Stimulated activated naive CD8-positive, alpha-beta T cell treated with anti-CD3 and anti-CD28 coated beads, Interleukin-15, amount 100 ng/mL, for 72 hours (primary cell): ENCODE results near the gene KANSL1.
"Not testable (repeated sequence)": the region's sequence is repeated elsewhere in the genome, so short reads cannot be mapped to it uniquely, and the experiment has no call there.

ENCODE experiments used
- ATAC-seq: fragments of 150-1000 bp; cut with Tn5 transposase; 2 replicates; pipeline ENCODE4 v1.10.0; 2021; ENCODE audit warnings: mild to moderate bottlenecking, moderate library complexity
- DNase-seq, 2 donors: peaks; one replicate each; pipeline ENCODE4 v3.0.0; 2021 to 2022
- H3K27ac Mint-ChIP-seq, 2 donors: one replicate each; pipeline ENCODE4 v1.8.0; 2022; ENCODE audit warnings: mild to moderate bottlenecking in 2 of 2, mixed read lengths in 2 of 2, moderate library complexity in 2 of 2
- H3K27me3 Mint-ChIP-seq: one replicate; pipeline ENCODE4 v1.8.0; 2022; ENCODE audit warnings: mixed read lengths
- H3K4me1 Mint-ChIP-seq: one replicate; pipeline ENCODE4 v1.8.0; 2022; ENCODE audit warnings: mild to moderate bottlenecking, mixed read lengths
- H3K4me3 Mint-ChIP-seq, 2 donors: one replicate each; pipeline ENCODE4 v1.8.0; 2022; ENCODE audit warnings: mild to moderate bottlenecking in 2 of 2, mixed read lengths in 2 of 2, moderate library complexity in 1 of 2
- H3K9me3 Mint-ChIP-seq, 2 donors: one replicate each; pipeline ENCODE4 v1.8.0; 2022; ENCODE audit warnings: mixed read lengths in 2 of 2

KANSL1 gene

GRCh38 chr17:46180892-46181274 lies 12.3 kb downstream of the KANSL1 start:
- Mint-ChIP-seq H3K4me1 (peaks cover 98% of the 10 kb centered on the region), H3K9me3 (no peaks in the 10 kb centered on the region), H3K27ac (peak overlapping the region in 1 of 2 donors; percentile 53), H3K4me3 (peak overlapping the region in 1 of 2 donors; percentile 47), H3K27me3 (no peaks in the 10 kb centered on the region)
- DNase-seq (no peak), ATAC-seq (no peak)

- not testable (repeated sequence) for DNase-seq, ATAC-seq, H3K27me3 Mint-ChIP-seq, H3K9me3 Mint-ChIP-seq
- H3K27ac Mint-ChIP-seq: peak overlapping the region; percentile 59 to 91
- peak overlapping the region; percentile 73 to 84 for H3K4me3 Mint-ChIP-seq
- peaks cover 98% of the 10 kb centered on the region for H3K4me1 Mint-ChIP-seq
Measured at GRCh38 chr17:46180185-46180891, 12.9 kb downstream of the KANSL1 start.

- Mint-ChIP-seq H3K27me3 (no peaks in the 10 kb centered on the region), H3K9me3 (no peaks in the 10 kb centered on the region), H3K4me1 (peaks cover 94% of the 10 kb centered on the region), H3K4me3 (peak overlapping the region; percentile 73 to 84), H3K27ac (peak overlapping the region; percentile 89 to 91)
- ATAC-seq: peak; percentile 85
- peak in 1 of 2 donors; percentile 21 for DNase-seq
Measured at GRCh38 chr17:46179375-46179999, 13.7 kb downstream of the KANSL1 start.

- Mint-ChIP-seq H3K27ac (peak overlapping the region; percentile 89 to 91), H3K27me3 (no peaks in the 10 kb centered on the region), H3K4me1 (peaks cover 94% of the 10 kb centered on the region), H3K9me3 (no peaks in the 10 kb centered on the region), H3K4me3 (peak overlapping the region; percentile 73 to 84)
- ATAC-seq (peak; percentile 86), DNase-seq (no peak)
Measured at GRCh38 chr17:46178550-46179214, 14.5 kb downstream of the KANSL1 start.

- Mint-ChIP-seq H3K4me1 (peaks cover 92% of the 10 kb centered on the region), H3K4me3 (no peak overlapping the region), H3K9me3 (no peaks in the 10 kb centered on the region), H3K27ac (no peak overlapping the region), H3K27me3 (no peaks in the 10 kb centered on the region)
- DNase-seq: no peak
- no peak for ATAC-seq
Measured at GRCh38 chr17:46176975-46177374, 16.3 kb downstream of the KANSL1 start.

DNA sequence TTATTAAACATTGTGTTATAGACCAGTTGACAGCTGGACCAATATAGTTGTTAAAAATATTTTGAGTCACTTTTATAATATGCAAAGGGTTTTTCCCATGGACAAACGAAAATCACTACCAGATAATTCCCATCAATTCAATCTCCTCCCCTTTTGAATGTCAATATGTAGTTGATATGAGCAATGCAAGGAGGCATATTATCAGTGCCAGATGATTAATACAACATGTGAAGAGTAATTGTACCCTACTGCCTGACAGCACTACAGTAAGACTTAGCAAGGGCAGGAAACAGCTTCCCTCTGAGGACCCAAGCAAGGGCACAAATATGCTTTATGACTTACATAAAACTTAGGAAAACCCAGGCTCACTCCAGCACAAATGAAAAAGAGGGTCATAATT lies 17.3 kb downstream of the KANSL1 start:
- Mint-ChIP-seq H3K4me1 (peaks cover 92% of the 10 kb centered on the region), H3K4me3 (no peak overlapping the region), H3K27ac (no peak overlapping the region), H3K27me3 (no peaks in the 10 kb centered on the region), H3K9me3 (no peaks in the 10 kb centered on the region)
- DNase-seq (no peak), ATAC-seq (no peak)

- ATAC-seq (no peak), DNase-seq (no peak)
- Mint-ChIP-seq H3K27ac (peak overlapping the region in 1 of 2 donors; percentile 2), H3K9me3 (no peaks in the 10 kb centered on the region), H3K27me3 (no peaks in the 10 kb centered on the region), H3K4me3 (no peak overlapping the region), H3K4me1 (peaks cover 91% of the 10 kb centered on the region)
Measured at GRCh38 chr17:46173153-46173552, 20.1 kb downstream of the KANSL1 start.

DNA sequence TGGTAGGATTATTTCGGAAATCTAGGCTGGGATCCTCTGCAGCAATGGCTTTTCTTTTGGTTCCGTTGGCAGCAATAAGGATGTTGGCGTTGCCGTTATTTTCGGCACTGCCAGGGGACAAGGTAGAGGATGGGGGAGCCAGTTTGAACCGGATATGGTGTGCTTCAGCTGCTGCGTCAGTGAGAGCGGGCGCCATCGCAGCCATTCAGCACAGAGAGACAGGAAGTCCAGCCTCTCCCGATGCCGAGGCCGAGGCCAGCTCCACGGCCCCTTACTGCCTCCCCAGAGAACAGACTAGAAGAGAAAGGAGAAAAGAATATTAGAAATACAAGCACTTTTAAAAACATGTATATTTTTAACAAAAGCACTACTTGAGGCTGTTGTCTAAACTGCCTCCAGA lies 21.3 kb downstream of the KANSL1 start:
- Mint-ChIP-seq H3K27ac (no peak overlapping the region), H3K27me3 (no peaks in the 10 kb centered on the region), H3K4me1 (peaks cover 90% of the 10 kb centered on the region), H3K9me3 (no peaks in the 10 kb centered on the region), H3K4me3 (peak overlapping the region in 1 of 2 donors; percentile 53)
- ATAC-seq: peak; percentile 63
- no peak for DNase-seq

DNA sequence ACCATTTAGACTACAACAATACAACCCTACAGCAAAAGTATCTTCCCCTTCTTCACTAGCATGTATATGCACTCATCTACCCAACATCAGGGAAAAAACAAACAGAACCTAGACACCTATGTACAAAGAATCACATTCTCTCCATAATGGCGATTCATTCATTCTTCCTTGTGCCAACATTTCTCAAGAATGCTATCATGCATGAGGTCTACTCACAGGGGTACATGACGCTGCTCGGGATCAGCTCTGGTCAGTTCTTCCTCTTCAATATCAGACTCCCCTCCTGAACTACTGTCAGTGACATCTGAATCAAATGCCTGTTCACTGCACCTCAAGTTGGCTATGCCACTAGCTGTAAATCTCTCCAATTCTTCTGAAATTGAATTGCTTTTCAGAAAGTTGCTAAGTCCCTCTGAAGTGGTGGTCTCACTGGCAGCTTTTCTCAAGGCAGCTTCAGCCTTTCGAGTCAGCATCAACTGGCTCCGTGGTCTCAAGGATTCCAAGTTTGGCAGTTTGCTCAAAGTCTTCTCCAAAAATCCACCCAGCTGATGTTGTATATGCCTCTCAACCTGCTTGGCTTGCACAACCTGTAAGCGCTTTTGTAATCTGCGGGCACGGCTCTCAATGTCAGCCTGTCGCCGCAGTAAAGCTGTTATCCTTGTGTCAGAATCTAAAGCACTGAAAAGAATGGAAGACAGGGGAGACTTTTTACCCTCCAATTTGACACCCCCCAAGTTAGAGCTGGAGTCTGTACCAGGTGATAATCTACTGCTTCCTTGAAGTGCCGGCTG lies 22.4 kb downstream of the KANSL1 start:
- no peaks in the 10 kb centered on the region for H3K27me3 Mint-ChIP-seq
- ATAC-seq (no peak), DNase-seq (no peak)
- peaks cover 85% of the 10 kb centered on the region for H3K4me1 Mint-ChIP-seq
- no peaks in the 10 kb centered on the region for H3K9me3 Mint-ChIP-seq
- no peak overlapping the region for H3K27ac Mint-ChIP-seq
- no peak overlapping the region for H3K4me3 Mint-ChIP-seq

DNA sequence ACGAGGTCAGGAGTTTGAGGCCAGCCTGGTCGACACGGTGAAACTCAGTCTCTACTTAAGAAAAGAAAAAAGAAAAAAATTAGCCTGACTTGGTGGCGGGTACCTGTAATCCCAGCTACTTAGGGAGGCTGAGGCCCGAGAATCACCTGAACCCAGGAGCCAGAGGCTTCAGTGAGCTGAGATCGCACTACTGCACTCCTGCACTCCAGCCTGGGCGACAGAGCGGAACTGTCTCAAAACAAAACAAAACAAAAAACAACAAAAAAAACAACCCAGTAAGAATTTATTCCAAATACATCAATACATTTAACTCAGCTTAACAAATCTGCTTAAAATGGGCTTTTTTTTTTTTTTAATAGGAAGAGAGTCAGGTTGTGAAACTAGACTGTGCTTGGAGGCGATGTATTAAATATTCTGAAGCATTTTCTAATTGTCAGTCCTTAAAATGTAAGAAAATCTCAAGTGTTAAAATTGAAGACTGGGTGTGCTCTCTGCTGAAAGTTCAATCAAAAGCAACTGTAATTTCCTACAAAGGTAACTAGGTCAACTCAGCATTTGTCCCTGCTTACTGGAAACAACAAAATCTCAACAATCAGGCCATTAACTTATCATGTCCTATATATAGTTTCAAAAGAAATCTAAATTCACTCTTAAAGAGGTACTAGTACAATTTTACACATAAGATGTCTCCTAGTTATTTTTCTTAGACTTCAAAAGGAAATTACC lies 23.2 kb downstream of the KANSL1 start:
- H3K27me3 Mint-ChIP-seq: no peaks in the 10 kb centered on the region
- DNase-seq (no peak), ATAC-seq (no peak)
- H3K9me3 Mint-ChIP-seq: no peaks in the 10 kb centered on the region
- H3K4me3 Mint-ChIP-seq: no peak overlapping the region
- peaks cover 83% of the 10 kb centered on the region for H3K4me1 Mint-ChIP-seq
- H3K27ac Mint-ChIP-seq: peak overlapping the region in 1 of 2 donors; percentile 68

- H3K27ac Mint-ChIP-seq: no peak overlapping the region
- H3K27me3 Mint-ChIP-seq: no peaks in the 10 kb centered on the region
- ATAC-seq: no peak
- DNase-seq: no peak
- no peaks in the 10 kb centered on the region for H3K9me3 Mint-ChIP-seq
- peaks cover 88% of the 10 kb centered on the region for H3K4me1 Mint-ChIP-seq
- no peak overlapping the region for H3K4me3 Mint-ChIP-seq
Measured at GRCh38 chr17:46167826-46168569, 25.2 kb downstream of the KANSL1 start.

DNA sequence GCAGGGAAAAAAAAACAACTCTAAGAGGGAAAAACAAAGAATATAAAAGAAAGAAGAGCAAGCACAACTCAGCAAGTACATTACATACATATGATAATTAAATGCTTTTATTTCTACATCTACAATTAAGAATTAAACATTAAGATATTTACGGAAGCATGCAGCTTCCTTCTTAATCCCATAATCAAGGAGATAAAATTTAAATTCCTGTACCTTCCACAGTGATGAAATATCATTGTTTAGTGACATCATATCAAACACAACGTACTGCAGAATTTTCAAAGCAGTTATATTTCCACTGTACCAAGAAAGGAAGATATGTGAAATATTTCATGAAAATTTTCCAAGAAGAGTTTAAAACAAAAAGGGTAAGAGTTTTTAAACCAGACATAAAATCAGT lies 26.0 kb downstream of the KANSL1 start:
- Mint-ChIP-seq H3K4me1 (peaks cover 89% of the 10 kb centered on the region), H3K4me3 (no peak overlapping the region), H3K27me3 (no peaks in the 10 kb centered on the region), H3K9me3 (no peaks in the 10 kb centered on the region), H3K27ac (no peak overlapping the region)
- DNase-seq (no peak), ATAC-seq (no peak)

DNA sequence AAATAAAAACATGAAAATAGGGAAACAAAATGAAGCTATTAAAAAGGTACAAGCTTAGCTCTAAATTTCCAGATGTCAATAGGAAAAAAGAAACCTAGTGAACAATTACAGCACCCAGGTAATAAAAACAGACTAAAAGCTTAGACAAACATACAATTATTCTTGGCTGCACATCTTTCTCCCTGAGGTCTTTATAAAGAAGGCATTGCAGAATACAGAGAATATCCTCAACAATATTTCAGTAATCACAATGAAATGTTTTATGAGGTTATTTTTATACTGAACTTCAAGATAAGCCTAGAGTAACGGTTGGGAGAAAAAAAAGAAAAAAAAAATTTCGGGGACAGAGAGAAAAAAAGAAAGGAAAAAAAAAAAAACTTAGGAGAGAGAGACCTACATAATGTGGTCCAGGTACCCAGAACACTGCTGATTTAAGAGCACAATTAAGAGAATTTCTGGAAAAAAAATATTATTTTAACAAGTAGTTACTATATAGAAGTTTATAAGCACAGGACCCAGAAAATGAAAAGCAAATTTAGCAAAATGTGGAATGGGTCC lies 26.5 kb downstream of the KANSL1 start:
- Mint-ChIP-seq H3K4me3 (peak overlapping the region in 1 of 2 donors; percentile 68), H3K4me1 (peaks cover 88% of the 10 kb centered on the region), H3K27me3 (no peaks in the 10 kb centered on the region), H3K9me3 (no peaks in the 10 kb centered on the region), H3K27ac (peak overlapping the region in 1 of 2 donors; percentile 53)
- DNase-seq: no peak
- ATAC-seq: no peak

- no peak for DNase-seq
- Mint-ChIP-seq H3K27me3 (no peaks in the 10 kb centered on the region), H3K4me1 (peaks cover 82% of the 10 kb centered on the region), H3K27ac (no peak overlapping the region), H3K4me3 (no peak overlapping the region), H3K9me3 (no peaks in the 10 kb centered on the region)
- no peak for ATAC-seq
Measured at GRCh38 chr17:46163929-46164594, 29.2 kb downstream of the KANSL1 start.
